ENCODE data around the gene CTAG2.

DNA sequence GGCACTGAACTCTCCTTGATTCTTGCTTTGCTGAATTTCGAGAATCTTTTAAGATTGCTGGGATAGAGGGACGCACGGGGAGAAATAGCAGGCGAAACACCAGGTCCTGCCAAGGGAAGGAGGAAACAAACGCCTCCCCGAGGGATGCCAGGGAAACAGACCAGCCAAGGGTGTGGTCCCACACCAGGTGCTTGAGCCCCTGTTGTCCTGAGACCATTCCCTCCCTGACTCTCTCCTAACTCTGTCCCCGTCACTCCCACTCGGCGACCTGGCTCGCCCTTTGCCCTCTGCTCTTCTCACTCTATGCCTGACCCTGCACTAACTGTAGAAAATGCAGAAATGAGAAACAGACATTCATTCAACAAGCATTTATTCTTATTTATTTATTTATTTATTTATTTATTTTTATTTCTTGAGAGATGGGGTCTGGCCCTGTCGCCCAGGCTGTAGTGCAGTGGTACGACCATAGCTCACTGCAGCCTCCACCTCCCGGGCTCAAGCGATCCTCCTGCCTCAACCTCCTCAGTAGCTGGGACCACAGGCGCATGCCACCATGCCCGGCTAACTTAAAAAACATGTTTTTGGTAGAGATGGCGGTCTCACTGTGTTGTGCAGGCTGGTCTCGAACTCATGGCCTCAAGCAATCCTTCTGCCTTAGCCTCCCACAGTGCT is 50.5 kb downstream of the CTAG2 start:
- TF ChIP-seq, protein P1, sequence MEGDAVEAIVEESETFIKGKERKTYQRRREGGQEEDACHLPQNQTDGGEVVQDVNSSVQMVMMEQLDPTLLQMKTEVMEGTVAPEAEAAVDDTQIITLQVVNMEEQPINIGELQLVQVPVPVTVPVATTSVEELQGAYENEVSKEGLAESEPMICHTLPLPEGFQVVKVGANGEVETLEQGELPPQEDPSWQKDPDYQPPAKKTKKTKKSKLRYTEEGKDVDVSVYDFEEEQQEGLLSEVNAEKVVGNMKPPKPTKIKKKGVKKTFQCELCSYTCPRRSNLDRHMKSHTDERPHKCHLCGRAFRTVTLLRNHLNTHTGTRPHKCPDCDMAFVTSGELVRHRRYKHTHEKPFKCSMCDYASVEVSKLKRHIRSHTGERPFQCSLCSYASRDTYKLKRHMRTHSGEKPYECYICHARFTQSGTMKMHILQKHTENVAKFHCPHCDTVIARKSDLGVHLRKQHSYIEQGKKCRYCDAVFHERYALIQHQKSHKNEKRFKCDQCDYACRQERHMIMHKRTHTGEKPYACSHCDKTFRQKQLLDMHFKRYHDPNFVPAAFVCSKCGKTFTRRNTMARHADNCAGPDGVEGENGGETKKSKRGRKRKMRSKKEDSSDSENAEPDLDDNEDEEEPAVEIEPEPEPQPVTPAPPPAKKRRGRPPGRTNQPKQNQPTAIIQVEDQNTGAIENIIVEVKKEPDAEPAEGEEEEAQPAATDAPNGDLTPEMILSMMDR (IDR thresholded peaks at IDR 0.05) = no peak
- TF ChIP-seq POLR2AphosphoS5 (IDR thresholded peaks at IDR 0.05) = no peak
